H9 (cell line): Measurements from ENCODE around the gene PDE6G. TPM values are rescaled to one million over a fixed set of nuclear protein-coding genes. Genes with fewer than 3 reads are reported as not detected.

Source experiments
- DNase-seq: peaks from one replicate; pipeline ENCODE4 v3.0.0-alpha.2; 2017
- H2AFZ ChIP-seq: one replicate; pipeline ENCODE4 v1.6.1; 2013; ENCODE audit warnings: mild to moderate bottlenecking, low read length, control low read depth, moderate library complexity
- H2AK5ac ChIP-seq: 2 replicates; pipeline ENCODE4 v1.6.1; 2013; ENCODE audit warnings: low read length, control low read depth, mixed read lengths; ENCODE audit not compliant: insufficient read length
- H2BK120ac ChIP-seq: one replicate; pipeline ENCODE4 v1.6.1; 2013; ENCODE audit warnings: low read depth, mild to moderate bottlenecking, low read length, control low read depth, inconsistent platforms; ENCODE audit not compliant: poor library complexity, severe bottlenecking
- H2BK12ac ChIP-seq: 2 replicates; pipeline ENCODE4 v1.6.1; 2013; ENCODE audit warnings: low read length, control low read depth, mixed read lengths, low read depth; ENCODE audit not compliant: insufficient read length
- H2BK15ac ChIP-seq: 2 replicates; pipeline ENCODE4 v1.6.1; 2013; ENCODE audit warnings: low read depth, low read length, control low read depth
- H2BK20ac ChIP-seq: one replicate; pipeline ENCODE4 v1.6.1; 2013; ENCODE audit warnings: low read depth, mild to moderate bottlenecking, low read length, control low read depth, inconsistent platforms; ENCODE audit not compliant: poor library complexity, severe bottlenecking
- H2BK5ac ChIP-seq: 2 replicates; pipeline ENCODE4 v1.6.1; 2013; ENCODE audit warnings: low read length, control low read depth, mixed read lengths; ENCODE audit not compliant: insufficient read length
- H3K14ac ChIP-seq: 2 replicates; pipeline ENCODE4 v1.6.1; 2013; ENCODE audit warnings: low read length, control low read depth; ENCODE audit not compliant: insufficient read depth
- H3K18ac ChIP-seq: 2 replicates; pipeline ENCODE4 v1.6.1; 2013; ENCODE audit warnings: low read depth, mild to moderate bottlenecking, mixed read lengths, low read length, control low read depth; ENCODE audit not compliant: insufficient read length
- H3K23ac ChIP-seq: 2 replicates; pipeline ENCODE4 v1.6.1; 2013; ENCODE audit warnings: low read length, control low read depth, mixed read lengths, low read depth; ENCODE audit not compliant: insufficient read length
- H3K23me2 ChIP-seq: 2 replicates; pipeline ENCODE4 v1.6.1; 2013; ENCODE audit warnings: low read depth, mild to moderate bottlenecking, mixed read lengths, low read length, control low read depth; ENCODE audit not compliant: insufficient read length, poor library complexity, severe bottlenecking
- H3K27ac ChIP-seq: 2 replicates; pipeline ENCODE4 v1.5.1; 2013; ENCODE audit warnings: low read length, control low read depth, mixed read lengths, low read depth; ENCODE audit not compliant: insufficient read length
- H3K27me3 ChIP-seq: 2 replicates; pipeline ENCODE4 v1.6.1; 2013; ENCODE audit warnings: low read length, control low read depth, inconsistent platforms; ENCODE audit not compliant: insufficient read depth
- H3K4ac ChIP-seq: 2 replicates; pipeline ENCODE4 v1.6.1; 2013; ENCODE audit warnings: low read depth, mild to moderate bottlenecking, control low read depth, inconsistent platforms, low read length, moderate library complexity
- H3K4me1 ChIP-seq: 2 replicates; pipeline ENCODE4 v1.6.1; 2013; ENCODE audit warnings: low read length, control low read depth, inconsistent platforms; ENCODE audit not compliant: insufficient read depth
- H3K4me2 ChIP-seq: 2 replicates; pipeline ENCODE4 v1.6.1; 2013; ENCODE audit warnings: low read length, control low read depth, mixed read lengths; ENCODE audit not compliant: insufficient read length, insufficient read depth
- H3K56ac ChIP-seq: 2 replicates; pipeline ENCODE4 v1.6.1; 2013; ENCODE audit warnings: low read depth, mild to moderate bottlenecking, mixed read lengths, low read length, control low read depth; ENCODE audit not compliant: insufficient read length
- H3K79me1 ChIP-seq: 2 replicates; pipeline ENCODE4 v1.6.1; 2013; ENCODE audit warnings: low read depth, mild to moderate bottlenecking, moderate library complexity, low read length, control low read depth, inconsistent platforms; ENCODE audit not compliant: insufficient read depth, poor library complexity, severe bottlenecking
- H3K79me2 ChIP-seq: 2 replicates; pipeline ENCODE4 v1.6.1; 2013; ENCODE audit warnings: low read length, control low read depth, inconsistent platforms; ENCODE audit not compliant: insufficient read depth
- H3K9ac ChIP-seq: 2 replicates; pipeline ENCODE4 v1.6.1; 2013; ENCODE audit warnings: low read length, control low read depth, mixed read lengths; ENCODE audit not compliant: insufficient read length; ENCODE audit errors: extremely low read depth
- H3K9me3 ChIP-seq: one replicate; pipeline ENCODE4 v1.6.1; 2013; ENCODE audit warnings: low read depth, low read length, inconsistent platforms; ENCODE audit not compliant: control insufficient read depth
- H3T11ph ChIP-seq: one replicate; pipeline ENCODE4 v1.6.1; 2013; ENCODE audit warnings: mild to moderate bottlenecking, low read length, control low read depth, inconsistent platforms
- H4K20me1 ChIP-seq: one replicate; pipeline ENCODE4 v1.6.1; 2013; ENCODE audit not compliant: control insufficient read depth, insufficient read length, insufficient read depth
- H4K5ac ChIP-seq: 2 replicates; pipeline ENCODE4 v1.6.1; 2013; ENCODE audit warnings: low read depth, mild to moderate bottlenecking, mixed read lengths, low read length, control low read depth; ENCODE audit not compliant: insufficient read length
- H4K8ac ChIP-seq: replicated peaks from 2 replicates; pipeline ENCODE4 v1.6.1; 2013; ENCODE audit warnings: low read length, control low read depth, mixed read lengths, low read depth; ENCODE audit not compliant: insufficient read length
- H4K91ac ChIP-seq: 2 replicates; pipeline ENCODE4 v1.6.1; 2013; ENCODE audit warnings: low read depth, mild to moderate bottlenecking, moderate library complexity, mixed read lengths, low read length, control low read depth; ENCODE audit not compliant: insufficient read length
- H3K27ac Mint-ChIP-seq, 3 experiments: 2 replicates in 2 of 3; 3 replicates in 1 of 3; pipeline ENCODE4 v1.8.0; 2020 to 2021; ENCODE audit warnings: mixed read lengths in 3 of 3, mild to moderate bottlenecking in 1 of 3, moderate library complexity in 1 of 3
- H3K27me3 Mint-ChIP-seq: 2 replicates; pipeline ENCODE4 v1.8.0; 2021; ENCODE audit warnings: low read depth, mild to moderate bottlenecking, moderate library complexity, mixed read lengths
- H3K36me3 Mint-ChIP-seq, 3 experiments: 2 replicates in 2 of 3; 3 replicates in 1 of 3; pipeline ENCODE4 v1.8.0; 2020 to 2021; ENCODE audit warnings: low read depth in 3 of 3, mixed read lengths in 3 of 3; ENCODE audit not compliant: insufficient read depth in 1 of 3
- H3K4me1 Mint-ChIP-seq, 2 experiments: 2 replicates each; pipeline ENCODE4 v1.8.0; 2020; ENCODE audit warnings: mixed read lengths in 2 of 2
- H3K4me3 Mint-ChIP-seq, 2 experiments: 2 replicates in 1 of 2; 3 replicates in 1 of 2; pipeline ENCODE4 v1.8.0; 2020 to 2021; ENCODE audit warnings: mild to moderate bottlenecking in 2 of 2, mixed read lengths in 2 of 2, moderate library complexity in 1 of 2
- H3K9me3 Mint-ChIP-seq, 2 experiments: 2 replicates in 1 of 2; 3 replicates in 1 of 2; pipeline ENCODE4 v1.8.0; 2020; ENCODE audit warnings: mild to moderate bottlenecking in 2 of 2, mixed read lengths in 2 of 2, moderate library complexity in 1 of 2
- WGBS: extraction: QIAGEN DNeasy Blood & Tissue Kit; methylation state at CpG from one replicate; pipeline ENCODE4 v1.1.7; 2013; ENCODE audit warnings: missing lambda C conversion rate, low lambda C conversion rate, mixed read lengths; ENCODE audit not compliant: insufficient read length; ENCODE audit errors: extremely low coverage; 5-methylcytosine and 5-hydroxymethylcytosine counted together
- total RNA-seq: library from RNA; stranded (reverse); gene quantifications from 2 replicates; pipeline ENCODE4 v1.2.1, GENCODE V29; 2021
- TF ChIP-seq, protein P1 (sequence below): fragments of 200-600 bp; sonication (generic); conservative IDR thresholded peaks from 3 replicates; pipeline ENCODE4 v1.8.0; 2021; ENCODE audit warnings: antibody characterized with exemption, mild to moderate bottlenecking

Gene PDE6G
- total RNA-seq, 1 experiment from 2014 or later, result 5.7 TPM

GRCh38 chr17:81646869-81647600 is 9.3 kb downstream of the PDE6G start:
- no peaks in the 10 kb centered on the region for H3K4me1 ChIP-seq
- H3K9me3 ChIP-seq, result no peaks in the 10 kb centered on the region
- no peak overlapping the region for H4K8ac ChIP-seq
- no peak overlapping the region for H3K18ac ChIP-seq
- peak; percentile 49 for DNase-seq
- Mint-ChIP-seq H3K27me3 (no peaks in the 10 kb centered on the region; the same call in 1 of the 2 replicates), H3K9me3 (no peaks in the 10 kb centered on the region; a peak in 2 of 5 replicates), H3K4me3 (peak overlapping the region in 1 of 2 experiments; percentile 13; a peak in 3 of 5 replicates), H3K27ac (no peak overlapping the region; a peak in 1 of 7 replicates), H3K4me1 (peaks cover 6 to 7% of the 10 kb centered on the region in 2 experiments; a peak in 3 of 4 replicates), H3K36me3 (no peaks in the 10 kb centered on the region)
- H3K14ac ChIP-seq, result no peak overlapping the region; the same call in 1 of the 2 replicates
- no peak overlapping the region for H2BK15ac ChIP-seq
- H3T11ph ChIP-seq, result no peak overlapping the region
- no peak overlapping the region for H2BK12ac ChIP-seq
- H3K79me1 ChIP-seq, result no peaks in the 10 kb centered on the region
- H3K9ac ChIP-seq, result no peak overlapping the region
- H2BK5ac ChIP-seq, result no peak overlapping the region
- no peak overlapping the region for H4K91ac ChIP-seq
- no peak overlapping the region for H3K27ac ChIP-seq
- H2AK5ac ChIP-seq, result no peak overlapping the region
- H4K20me1 ChIP-seq, result no peaks in the 10 kb centered on the region
- no peak overlapping the region for H2BK120ac ChIP-seq
- no peak overlapping the region for H3K23ac ChIP-seq
- H4K5ac ChIP-seq, result no peak overlapping the region
- peak overlapping the region; percentile 4 for H3K4me2 ChIP-seq
- TF ChIP-seq, protein P1, sequence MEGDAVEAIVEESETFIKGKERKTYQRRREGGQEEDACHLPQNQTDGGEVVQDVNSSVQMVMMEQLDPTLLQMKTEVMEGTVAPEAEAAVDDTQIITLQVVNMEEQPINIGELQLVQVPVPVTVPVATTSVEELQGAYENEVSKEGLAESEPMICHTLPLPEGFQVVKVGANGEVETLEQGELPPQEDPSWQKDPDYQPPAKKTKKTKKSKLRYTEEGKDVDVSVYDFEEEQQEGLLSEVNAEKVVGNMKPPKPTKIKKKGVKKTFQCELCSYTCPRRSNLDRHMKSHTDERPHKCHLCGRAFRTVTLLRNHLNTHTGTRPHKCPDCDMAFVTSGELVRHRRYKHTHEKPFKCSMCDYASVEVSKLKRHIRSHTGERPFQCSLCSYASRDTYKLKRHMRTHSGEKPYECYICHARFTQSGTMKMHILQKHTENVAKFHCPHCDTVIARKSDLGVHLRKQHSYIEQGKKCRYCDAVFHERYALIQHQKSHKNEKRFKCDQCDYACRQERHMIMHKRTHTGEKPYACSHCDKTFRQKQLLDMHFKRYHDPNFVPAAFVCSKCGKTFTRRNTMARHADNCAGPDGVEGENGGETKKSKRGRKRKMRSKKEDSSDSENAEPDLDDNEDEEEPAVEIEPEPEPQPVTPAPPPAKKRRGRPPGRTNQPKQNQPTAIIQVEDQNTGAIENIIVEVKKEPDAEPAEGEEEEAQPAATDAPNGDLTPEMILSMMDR, result no peak
- no peak overlapping the region for H3K56ac ChIP-seq
- no CpG with 5 or more reads among the region's 12 CpGs for WGBS
- H2BK20ac ChIP-seq, result no peak overlapping the region
- H3K23me2 ChIP-seq, result no peaks in the 10 kb centered on the region
- H3K4ac ChIP-seq, result no peak overlapping the region
- H3K79me2 ChIP-seq, result no peaks in the 10 kb centered on the region
- no peaks in the 10 kb centered on the region; the same call in 1 of the 2 replicates for H3K27me3 ChIP-seq
- no peak overlapping the region for H2AFZ ChIP-seq
